ENCODE measurements around the gene GGTLC1.
"Not testable (repeated sequence)": the region's sequence is repeated elsewhere in the genome, so short reads cannot be mapped to it uniquely, and the experiment has no call there.

GGTLC1 gene

GRCh38 chr20:23986310-23986709, 2.3 kb downstream of the GGTLC1 start:
- not testable (repeated sequence) for H3K36me3 ChIP-seq (ENCODE audit: insufficient read depth, low read length); H3K4me2 ChIP-seq (ENCODE audit: insufficient read depth, low read length); H3K79me2 ChIP-seq (ENCODE audit: insufficient read depth, low read length); H3K4me1 ChIP-seq (ENCODE audit: insufficient read depth, low read length); H2AFZ ChIP-seq (ENCODE audit: low read depth, low read length); H3K27ac ChIP-seq (ENCODE audit: low read length); H3K4me3 ChIP-seq (ENCODE audit: low read depth in 1 of 2, low read length in 2 of 2); H4K20me1 ChIP-seq (ENCODE audit: insufficient read depth, low read length); H3K27me3 ChIP-seq (ENCODE audit: insufficient read depth, low read length, poor library complexity); H3K9ac ChIP-seq (ENCODE audit: low read depth, low read length); DNase-seq; H3K9me3 ChIP-seq (ENCODE audit: insufficient read depth, low read length, severe bottlenecking); ATAC-seq (ENCODE audit: insufficient read depth, low read depth)

- not testable (repeated sequence) for H3K4me3 ChIP-seq (ENCODE audit: low read depth in 1 of 2, low read length in 2 of 2)
Measured at GRCh38 chr20:23985790-23986225, 2.8 kb downstream of the GGTLC1 start.

GRCh38 chr20:23985066-23985789, 3.4 kb downstream of the GGTLC1 start:
- not testable (repeated sequence) for H3K9me3 ChIP-seq (ENCODE audit: insufficient read depth, low read length, severe bottlenecking); H3K27me3 ChIP-seq (ENCODE audit: insufficient read depth, low read length, poor library complexity); H3K4me2 ChIP-seq (ENCODE audit: insufficient read depth, low read length); ATAC-seq (ENCODE audit: insufficient read depth, low read depth); H3K9ac ChIP-seq (ENCODE audit: low read depth, low read length); H3K79me2 ChIP-seq (ENCODE audit: insufficient read depth, low read length); H3K4me3 ChIP-seq (ENCODE audit: low read depth in 1 of 2, low read length in 2 of 2); H3K36me3 ChIP-seq (ENCODE audit: insufficient read depth, low read length); H2AFZ ChIP-seq (ENCODE audit: low read depth, low read length); H3K4me1 ChIP-seq (ENCODE audit: insufficient read depth, low read length); DNase-seq; H4K20me1 ChIP-seq (ENCODE audit: insufficient read depth, low read length)
- H3K27ac ChIP-seq (ENCODE audit: low read length): 0 out of 2 replicates have a peak overlapping the region, but pooled peaks have one; percentile 31

More at GRCh38 chr20:23985790-23986225, 2.8 kb downstream of the GGTLC1 start:
- not testable (repeated sequence) for ATAC-seq (ENCODE audit: insufficient read depth, low read depth); H3K9me3 ChIP-seq (ENCODE audit: insufficient read depth, low read length, severe bottlenecking); H3K4me2 ChIP-seq (ENCODE audit: insufficient read depth, low read length); H3K27ac ChIP-seq (ENCODE audit: low read length); H3K79me2 ChIP-seq (ENCODE audit: insufficient read depth, low read length); DNase-seq; H3K4me1 ChIP-seq (ENCODE audit: insufficient read depth, low read length); H3K27me3 ChIP-seq (ENCODE audit: insufficient read depth, low read length, poor library complexity); H4K20me1 ChIP-seq (ENCODE audit: insufficient read depth, low read length); H3K9ac ChIP-seq (ENCODE audit: low read depth, low read length); H3K36me3 ChIP-seq (ENCODE audit: insufficient read depth, low read length); H2AFZ ChIP-seq (ENCODE audit: low read depth, low read length)

- H3K27ac ChIP-seq (ENCODE audit: low read length); H3K79me2 ChIP-seq (ENCODE audit: insufficient read depth, low read length); DNase-seq; H3K4me2 ChIP-seq (ENCODE audit: insufficient read depth, low read length); H4K20me1 ChIP-seq (ENCODE audit: insufficient read depth, low read length); H3K9me3 ChIP-seq (ENCODE audit: insufficient read depth, low read length, severe bottlenecking); H3K27me3 ChIP-seq (ENCODE audit: insufficient read depth, low read length, poor library complexity); ATAC-seq (ENCODE audit: insufficient read depth, low read depth); H3K4me1 ChIP-seq (ENCODE audit: insufficient read depth, low read length); H3K9ac ChIP-seq (ENCODE audit: low read depth, low read length); H3K4me3 ChIP-seq (ENCODE audit: low read depth in 1 of 2, low read length in 2 of 2); H3K36me3 ChIP-seq (ENCODE audit: insufficient read depth, low read length); H2AFZ ChIP-seq (ENCODE audit: low read depth, low read length): not testable (repeated sequence)
- peak; percentile 41 for TF ChIP-seq CTCF (IDR thresholded peaks at IDR 0.05; ENCODE audit: borderline replicate concordance, extremely low read depth, low read length, poor library complexity, severe bottlenecking)
Measured at GRCh38 chr20:23984476-23985023, 4.0 kb downstream of the GGTLC1 start.

- H3K9ac ChIP-seq (ENCODE audit: low read depth, low read length); H3K27ac ChIP-seq (ENCODE audit: low read length); H3K27me3 ChIP-seq (ENCODE audit: insufficient read depth, low read length, poor library complexity); H4K20me1 ChIP-seq (ENCODE audit: insufficient read depth, low read length); H3K36me3 ChIP-seq (ENCODE audit: insufficient read depth, low read length); H2AFZ ChIP-seq (ENCODE audit: low read depth, low read length); H3K4me2 ChIP-seq (ENCODE audit: insufficient read depth, low read length); DNase-seq; H3K4me3 ChIP-seq (ENCODE audit: low read depth in 1 of 2, low read length in 2 of 2); H3K79me2 ChIP-seq (ENCODE audit: insufficient read depth, low read length); ATAC-seq (ENCODE audit: insufficient read depth, low read depth); H3K9me3 ChIP-seq (ENCODE audit: insufficient read depth, low read length, severe bottlenecking): not testable (repeated sequence)
- peaks cover 17% of the 10 kb centered on the region for H3K4me1 ChIP-seq (ENCODE audit: insufficient read depth, low read length)
Measured at GRCh38 chr20:23982112-23983018, 6.2 kb downstream of the GGTLC1 start.

GRCh38 chr20:23981526-23981925, 7.1 kb downstream of the GGTLC1 start:
- DNase-seq; H3K4me2 ChIP-seq (ENCODE audit: insufficient read depth, low read length); ATAC-seq (ENCODE audit: insufficient read depth, low read depth); H3K27ac ChIP-seq (ENCODE audit: low read length); H2AFZ ChIP-seq (ENCODE audit: low read depth, low read length); H3K36me3 ChIP-seq (ENCODE audit: insufficient read depth, low read length); H3K27me3 ChIP-seq (ENCODE audit: insufficient read depth, low read length, poor library complexity); H3K79me2 ChIP-seq (ENCODE audit: insufficient read depth, low read length); H3K9me3 ChIP-seq (ENCODE audit: insufficient read depth, low read length, severe bottlenecking); H3K9ac ChIP-seq (ENCODE audit: low read depth, low read length); H4K20me1 ChIP-seq (ENCODE audit: insufficient read depth, low read length); H3K4me3 ChIP-seq (ENCODE audit: low read depth in 1 of 2, low read length in 2 of 2): not testable (repeated sequence)
- H3K4me1 ChIP-seq (ENCODE audit: insufficient read depth, low read length): peaks cover 17% of the 10 kb centered on the region

GRCh38 chr20:23981014-23981413, 7.6 kb downstream of the GGTLC1 start:
- DNase-seq; H3K4me3 ChIP-seq (ENCODE audit: low read depth in 1 of 2, low read length in 2 of 2); H3K27me3 ChIP-seq (ENCODE audit: insufficient read depth, low read length, poor library complexity); H3K27ac ChIP-seq (ENCODE audit: low read length); H4K20me1 ChIP-seq (ENCODE audit: insufficient read depth, low read length); H3K4me2 ChIP-seq (ENCODE audit: insufficient read depth, low read length); ATAC-seq (ENCODE audit: insufficient read depth, low read depth); H3K36me3 ChIP-seq (ENCODE audit: insufficient read depth, low read length); H3K9ac ChIP-seq (ENCODE audit: low read depth, low read length); H3K79me2 ChIP-seq (ENCODE audit: insufficient read depth, low read length); H3K9me3 ChIP-seq (ENCODE audit: insufficient read depth, low read length, severe bottlenecking); H2AFZ ChIP-seq (ENCODE audit: low read depth, low read length): not testable (repeated sequence)
- peaks cover 17% of the 10 kb centered on the region for H3K4me1 ChIP-seq (ENCODE audit: insufficient read depth, low read length)
